IMR-90 (cell line): Measurements from ENCODE around the gene R3HDM2. TPM values are rescaled to one million over a fixed set of nuclear protein-coding genes. Genes with fewer than 3 reads are reported as not detected.
A peak's percentile ranks its signal among the peaks of the same experiment; 100 is the strongest.

Experiments used
- ATAC-seq: fragments of 200-7000 bp; cut with Tn5 transposase; 2 replicates; pipeline ENCODE4 v1.9.1; 2020; ENCODE audit warnings: low read depth, mild to moderate bottlenecking, moderate library complexity
- BruUV-seq: library from RNA; stranded (reverse); fragments of 400-500 nt; replicated peaks from 2 replicates; lab custom pipeline; 2021; lab: Mats Ljungman, UMichigan
- CTCF ChIA-PET: fragments of 300-600 bp; formaldehyde crosslinking; extraction: SDS; loops from one replicate; lab custom pipeline; 2021; ENCODE audit warnings: antibody characterized with exemption; lab: Yijun Ruan, JAX
- POLR2A ChIA-PET: fragments of 300-600 bp; sonication (Branson Sonifier 250); formaldehyde crosslinking; loops from one replicate; lab custom pipeline; 2022; ENCODE audit warnings: antibody characterized with exemption; ENCODE audit not compliant: unreplicated experiment; lab: Charles Lee
- DNase-seq: peaks from one replicate; pipeline ENCODE4 v3.0.0; 2013
- H2AFZ ChIP-seq: replicated peaks from 2 replicates; pipeline ENCODE3; 2013; ENCODE audit warnings: low read length, mild to moderate bottlenecking; ENCODE audit not compliant: poor library complexity
- H2AK5ac ChIP-seq: 2 replicates; pipeline ENCODE4 v1.6.1; 2013; ENCODE audit warnings: low read depth, low read length, inconsistent platforms
- H2AK9ac ChIP-seq: replicated peaks from 2 replicates; pipeline ENCODE3; 2013; ENCODE audit warnings: mild to moderate bottlenecking, low read depth, low read length, moderate library complexity; ENCODE audit not compliant: poor library complexity
- H2BK120ac ChIP-seq: 2 replicates; pipeline ENCODE4 v1.6.1; 2013; ENCODE audit warnings: low read depth, low read length, inconsistent platforms
- H2BK15ac ChIP-seq: 3 replicates; pipeline ENCODE4 v1.6.1; 2013; ENCODE audit warnings: low read depth, low read length, inconsistent platforms
- H2BK20ac ChIP-seq: 2 replicates; pipeline ENCODE4 v1.6.1; 2013; ENCODE audit warnings: low read depth, mild to moderate bottlenecking, inconsistent platforms, low read length, moderate library complexity
- H2BK5ac ChIP-seq: 2 replicates; pipeline ENCODE4 v1.6.1; 2013; ENCODE audit warnings: mild to moderate bottlenecking, low read depth, low read length, inconsistent platforms; ENCODE audit not compliant: poor library complexity, severe bottlenecking
- H3K14ac ChIP-seq: replicated peaks from 2 replicates; pipeline ENCODE4 v1.6.1; 2013; ENCODE audit warnings: low read depth, low read length, inconsistent platforms
- H3K18ac ChIP-seq: 2 replicates; pipeline ENCODE4 v1.6.1; 2013; ENCODE audit warnings: low read depth, low read length, control low read depth
- H3K23ac ChIP-seq: 2 replicates; pipeline ENCODE4 v1.6.1; 2013; ENCODE audit warnings: low read depth, low read length, inconsistent platforms
- H3K27ac ChIP-seq: 2 replicates; pipeline ENCODE4 v1.5.1; 2013; ENCODE audit warnings: mild to moderate bottlenecking, control low read depth, low read length; ENCODE audit not compliant: insufficient read depth
- H3K27me3 ChIP-seq: 2 replicates; pipeline ENCODE4 v1.6.1; 2013; ENCODE audit warnings: low read length; ENCODE audit not compliant: control insufficient read depth, insufficient read depth
- H3K36me3 ChIP-seq: 2 replicates; pipeline ENCODE4 v1.6.1; 2013; ENCODE audit warnings: low read length, mixed read lengths; ENCODE audit not compliant: control insufficient read depth, insufficient read depth
- H3K4ac ChIP-seq: 2 replicates; pipeline ENCODE4 v1.6.1; 2013; ENCODE audit warnings: low read depth, low read length, inconsistent platforms
- H3K4me1 ChIP-seq: 2 replicates; pipeline ENCODE4 v1.6.1; 2013; ENCODE audit warnings: low read length, mixed read lengths; ENCODE audit not compliant: control insufficient read depth, insufficient read depth
- H3K4me2 ChIP-seq: 2 replicates; pipeline ENCODE4 v1.6.1; 2013; ENCODE audit warnings: low read depth, mild to moderate bottlenecking, control low read depth, low read length, moderate library complexity
- H3K4me3 ChIP-seq: 2 replicates; pipeline ENCODE4 v1.5.1; 2013; ENCODE audit warnings: low read depth, mild to moderate bottlenecking, control low read depth, low read length, moderate library complexity; ENCODE audit not compliant: insufficient read depth
- H3K56ac ChIP-seq: 2 replicates; pipeline ENCODE4 v1.6.1; 2013; ENCODE audit warnings: low read length, inconsistent platforms; ENCODE audit not compliant: insufficient read depth; ENCODE audit errors: extremely low read depth
- H3K79me1 ChIP-seq, 2 experiments: 2 replicates each; pipeline ENCODE4 v1.6.1; 2013; ENCODE audit warnings: low read length in 2 of 2, inconsistent platforms in 1 of 2, low read depth in 1 of 2
- H3K9ac ChIP-seq: 2 replicates; pipeline ENCODE4 v1.6.1; 2013; ENCODE audit warnings: low read depth, low read length, control low read depth
- H3K9me1 ChIP-seq: 2 replicates; pipeline ENCODE4 v1.6.1; 2013; ENCODE audit warnings: low read length, inconsistent platforms; ENCODE audit not compliant: insufficient read depth
- H3K9me3 ChIP-seq: 2 replicates; pipeline ENCODE4 v1.6.1; 2013; ENCODE audit warnings: low read length; ENCODE audit not compliant: control insufficient read depth, insufficient read depth
- H4K20me1 ChIP-seq: 2 replicates; pipeline ENCODE4 v1.6.1; 2013; ENCODE audit warnings: low read length, inconsistent platforms; ENCODE audit not compliant: insufficient read depth
- H4K5ac ChIP-seq: 2 replicates; pipeline ENCODE4 v1.6.1; 2013; ENCODE audit warnings: mild to moderate bottlenecking, low read depth, low read length, control low read depth
- H4K8ac ChIP-seq, 2 experiments: 2 replicates each; pipeline ENCODE4 v1.6.1; 2013; ENCODE audit warnings: low read depth in 2 of 2, low read length in 2 of 2, control low read depth in 1 of 2, inconsistent platforms in 1 of 2
- H4K91ac ChIP-seq: 2 replicates; pipeline ENCODE4 v1.6.1; 2013; ENCODE audit warnings: low read depth, low read length, inconsistent platforms; ENCODE audit not compliant: insufficient read depth
- BHLHE40 ChIP-seq: fragments of 150-350 bp; IDR thresholded peaks from 2 replicates; pipeline ENCODE4 v1.6.1; 2016; ENCODE audit warnings: mild to moderate bottlenecking, low read depth, low read length
- CEBPB ChIP-seq: IDR thresholded peaks from 2 replicates; pipeline ENCODE4 v1.6.1; 2012; ENCODE audit warnings: low read depth, low read length, improper control_type of control experiment
- CTCF ChIP-seq: conservative IDR thresholded peaks from 2 replicates; pipeline ENCODE4 v1.5.1; 2012; ENCODE audit warnings: mild to moderate bottlenecking, low read depth, low read length, improper control_type of control experiment
- ELK1 ChIP-seq: fragments of 150-350 bp; IDR thresholded peaks from 2 replicates; pipeline ENCODE4 v1.6.1; 2016; ENCODE audit warnings: low read depth, mild to moderate bottlenecking, low read length, moderate library complexity, borderline replicate concordance
- FOS ChIP-seq: fragments of 150-350 bp; IDR thresholded peaks from 2 replicates; pipeline ENCODE4 v1.6.1; 2016; ENCODE audit warnings: low read depth, low read length
- MAFK ChIP-seq: IDR thresholded peaks from 2 replicates; pipeline ENCODE4 v1.6.1; 2012; ENCODE audit warnings: low read depth, low read length, improper control_type of control experiment
- MAZ ChIP-seq: IDR thresholded peaks from 2 replicates; pipeline ENCODE4 v1.6.1; 2012; ENCODE audit warnings: low read depth, mild to moderate bottlenecking, low read length, improper control_type of control experiment, moderate library complexity, borderline replicate concordance
- MXI1 ChIP-seq: IDR thresholded peaks from 2 replicates; pipeline ENCODE4 v1.6.1; 2012; ENCODE audit warnings: low read depth, mild to moderate bottlenecking, low read length, moderate library complexity, borderline replicate concordance
- NFE2L2 ChIP-seq: fragments of 150-350 bp; IDR thresholded peaks from 2 replicates; pipeline ENCODE4 v1.6.1; 2016; ENCODE audit warnings: low read depth, mild to moderate bottlenecking, low read length
- POLR2A ChIP-seq: IDR thresholded peaks from 2 replicates; pipeline ENCODE4 v1.6.1; 2012; ENCODE audit warnings: mild to moderate bottlenecking, low read depth, low read length
- RAD21 ChIP-seq: IDR thresholded peaks from 2 replicates; pipeline ENCODE4 v1.6.1; 2012; ENCODE audit warnings: low read length, improper control_type of control experiment
- RCOR1 ChIP-seq: IDR thresholded peaks from 2 replicates; pipeline ENCODE4 v1.6.1; 2012; ENCODE audit warnings: mild to moderate bottlenecking, low read length, improper control_type of control experiment; ENCODE audit not compliant: insufficient replicate concordance
- RFX5 ChIP-seq: IDR thresholded peaks from 2 replicates; pipeline ENCODE4 v1.8.0; 2012; ENCODE audit warnings: low read depth, mild to moderate bottlenecking, low read length, moderate library complexity
- SMC3 ChIP-seq: fragments of 150-350 bp; IDR thresholded peaks from 2 replicates; pipeline ENCODE4 v1.6.1; 2016; ENCODE audit warnings: low read depth, mild to moderate bottlenecking, antibody characterized with exemption, low read length, moderate library complexity
- USF2 ChIP-seq: fragments of 150-350 bp; IDR thresholded peaks from 2 replicates; pipeline ENCODE4 v1.6.1; 2017; ENCODE audit warnings: mild to moderate bottlenecking, antibody characterized with exemption, low read length, low read depth
- WGBS, 2 experiments: methylation state at CpG; one replicate each; pipeline versions ENCODE4 v1.1.5 to v1.1.7; 2013; ENCODE audit warnings: missing lambda C conversion rate in 2 of 2; ENCODE audit not compliant: insufficient read length in 1 of 2; ENCODE audit errors: extremely low coverage in 2 of 2; 5-methylcytosine and 5-hydroxymethylcytosine counted together
- dilution Hi-C: fragments of 300-500 bp; cut with HindIII; formaldehyde crosslinking; loops from one replicate; pipeline ENCODE4 v1.14.3; 2018; ENCODE audit warnings: low sequenced_read_pairs; ENCODE audit not compliant: unreplicated experiment
- in situ Hi-C: fragments of 300-500 bp; cut with MboI; formaldehyde crosslinking; loops from 3 replicates; pipeline ENCODE4 v1.14.3; 2019; ENCODE audit warnings: low sequenced_read_pairs, inconsistent platforms, mixed read lengths
- intact Hi-C: fragments of 100-400 bp; cut with micrococcal nuclease; formaldehyde crosslinking; loops from 2 replicates; pipeline ENCODE4 v1.10.0; 2022
- polyA plus RNA-seq, 3 experiments: library from polyadenylated mRNA; depleted of rRNA; stranded (reverse); fragments of >200 nt; gene quantifications; 2 replicates each; pipeline ENCODE4 v1.2.3, GENCODE V29; 2012; ENCODE audit warnings: low replicate concordance in 1 of 3
- total RNA-seq: library from RNA; depleted of rRNA; stranded (reverse); fragments of >200 nt; gene quantifications from 2 replicates; pipeline ENCODE4 v1.2.3, GENCODE V29; 2012

Gene R3HDM2
- total and polyA plus RNA-seq, 2 of the 4 experiments (the other 2 are of a cell fraction): 7.5 to 28.4 TPM

GRCh38 chr12:57341275-57341990 lies 89.4 kb downstream of the R3HDM2 start:
- BruUV-seq: no TSS peak
- no CpG with 5 or more reads among the region's 7 CpGs for WGBS, 2 experiments
- intact Hi-C loops: no loop called here
- Histone ChIP-seq H3K4me2 (no peak overlapping the region), H3K23ac (no peak overlapping the region; the same call in 1 of the 2 replicates), H3K9me3 (no peaks in the 10 kb centered on the region), H3K9ac (no peak overlapping the region), H3K36me3 (no peaks in the 10 kb centered on the region), H2BK15ac (no peak overlapping the region), H3K9me1 (no peaks in the 10 kb centered on the region), H2BK120ac (no peak overlapping the region), H3K18ac (no peak overlapping the region), H2BK20ac (no peak overlapping the region), H4K91ac (no peak overlapping the region), H3K4me1 (peaks cover 4% of the 10 kb centered on the region; the same call in 1 of the 2 replicates), H2BK5ac (no peak overlapping the region), H4K5ac (no peak overlapping the region), H2AK9ac (no peak overlapping the region), H3K27me3 (no peaks in the 10 kb centered on the region), H4K20me1 (no peaks in the 10 kb centered on the region), H3K4me3 (no peak overlapping the region), H3K14ac (no peak overlapping the region), H3K4ac (no peak overlapping the region), H2AK5ac (no peak overlapping the region), H4K8ac (no peak overlapping the region), H3K27ac (no peak overlapping the region), H2AFZ (no peak overlapping the region), H3K79me1 (peaks cover 6 to 12% of the 10 kb centered on the region in 2 experiments; a peak in 2 of 4 replicates), H3K56ac (no peak overlapping the region)
- dilution Hi-C loops: no loop called here
- ATAC-seq (no peak), DNase-seq (peak; percentile 48)
- ChIA-PET CTCF (no interaction called here), POLR2A (interaction anchor here (0.6 kb wide), 1 partner anchor 41 kb away, joined by 3 read pairs; no protein-coding TSS in a partner anchor)
- in situ Hi-C loops: no loop called here
- TF ChIP-seq NFE2L2 (no peak), ELK1 (no peak), MXI1 (no peak), SMC3 (no peak), CEBPB (no peak), RAD21 (no peak), RCOR1 (no peak), CTCF (no peak), BHLHE40 (no peak), RFX5 (no peak), MAZ (no peak), FOS (no peak), MAFK (no peak), POLR2A (no peak), USF2 (no peak)
